ENCODE results near the gene TP53I3.

TP53I3 gene

DNA sequence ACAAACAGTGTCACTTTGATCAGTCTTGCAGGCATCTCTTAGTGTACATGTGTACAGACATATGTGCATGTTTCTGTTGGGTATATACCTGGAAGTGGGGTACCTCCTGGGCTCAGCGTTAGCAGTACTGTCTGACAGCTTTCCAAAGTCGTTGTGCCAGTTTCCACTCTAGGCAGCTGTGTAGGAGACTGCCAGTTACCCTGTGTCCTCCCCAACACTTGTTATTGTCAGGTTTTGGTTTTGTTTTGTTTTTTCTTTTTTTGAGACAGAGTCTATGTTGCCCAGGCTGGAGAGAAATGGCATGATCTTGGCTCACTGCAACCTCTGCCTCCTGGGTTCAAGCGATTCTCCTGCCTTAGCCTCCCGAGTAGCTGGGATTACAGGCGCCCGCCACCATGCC lies 28.9 kb downstream of the TP53I3 start:
- no peak for DNase-seq (ENCODE audit: low read depth)
- no peak overlapping the region for H3K4me3 ChIP-seq (ENCODE audit: low read depth, low read length)
- TF ChIP-seq, protein P1, sequence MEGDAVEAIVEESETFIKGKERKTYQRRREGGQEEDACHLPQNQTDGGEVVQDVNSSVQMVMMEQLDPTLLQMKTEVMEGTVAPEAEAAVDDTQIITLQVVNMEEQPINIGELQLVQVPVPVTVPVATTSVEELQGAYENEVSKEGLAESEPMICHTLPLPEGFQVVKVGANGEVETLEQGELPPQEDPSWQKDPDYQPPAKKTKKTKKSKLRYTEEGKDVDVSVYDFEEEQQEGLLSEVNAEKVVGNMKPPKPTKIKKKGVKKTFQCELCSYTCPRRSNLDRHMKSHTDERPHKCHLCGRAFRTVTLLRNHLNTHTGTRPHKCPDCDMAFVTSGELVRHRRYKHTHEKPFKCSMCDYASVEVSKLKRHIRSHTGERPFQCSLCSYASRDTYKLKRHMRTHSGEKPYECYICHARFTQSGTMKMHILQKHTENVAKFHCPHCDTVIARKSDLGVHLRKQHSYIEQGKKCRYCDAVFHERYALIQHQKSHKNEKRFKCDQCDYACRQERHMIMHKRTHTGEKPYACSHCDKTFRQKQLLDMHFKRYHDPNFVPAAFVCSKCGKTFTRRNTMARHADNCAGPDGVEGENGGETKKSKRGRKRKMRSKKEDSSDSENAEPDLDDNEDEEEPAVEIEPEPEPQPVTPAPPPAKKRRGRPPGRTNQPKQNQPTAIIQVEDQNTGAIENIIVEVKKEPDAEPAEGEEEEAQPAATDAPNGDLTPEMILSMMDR (IDR thresholded peaks at IDR 0.05; ENCODE audit: control insufficient read depth, extremely low read depth, insufficient read depth): no peak

DNA sequence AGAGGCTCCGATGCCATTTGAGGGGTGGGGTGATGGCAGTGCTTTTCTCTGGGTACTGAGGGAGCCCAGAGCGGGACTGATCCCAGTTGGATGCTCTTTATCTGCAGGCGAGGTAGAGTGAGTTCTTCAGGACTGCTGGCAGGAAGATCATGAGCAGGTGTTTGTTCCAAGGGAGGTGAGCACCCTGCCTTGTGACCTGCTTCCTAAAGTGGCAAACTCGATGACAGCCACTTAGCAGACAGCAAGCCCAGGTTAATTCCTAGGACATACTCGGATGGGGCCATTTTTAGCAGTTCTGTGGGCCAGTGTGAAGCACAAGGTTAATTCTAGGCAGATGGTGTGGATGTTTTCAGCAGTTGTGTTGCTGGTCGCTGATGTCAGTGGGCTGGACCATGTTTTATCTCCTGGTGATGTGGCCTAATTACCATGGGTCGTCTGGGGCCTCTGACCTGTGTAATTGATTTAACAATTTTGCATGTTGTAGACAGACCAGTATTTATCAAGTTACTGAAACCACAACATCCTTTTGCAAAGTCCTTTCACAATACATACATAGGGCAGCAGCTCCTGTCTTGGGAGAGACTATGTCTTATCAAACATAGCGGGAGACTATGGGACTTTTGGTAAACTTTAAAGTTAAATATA lies 30.1 kb downstream of the TP53I3 start:
- no peak for DNase-seq (ENCODE audit: low read depth)
- H3K4me3 ChIP-seq (ENCODE audit: low read depth, low read length): no peak overlapping the region

DNA sequence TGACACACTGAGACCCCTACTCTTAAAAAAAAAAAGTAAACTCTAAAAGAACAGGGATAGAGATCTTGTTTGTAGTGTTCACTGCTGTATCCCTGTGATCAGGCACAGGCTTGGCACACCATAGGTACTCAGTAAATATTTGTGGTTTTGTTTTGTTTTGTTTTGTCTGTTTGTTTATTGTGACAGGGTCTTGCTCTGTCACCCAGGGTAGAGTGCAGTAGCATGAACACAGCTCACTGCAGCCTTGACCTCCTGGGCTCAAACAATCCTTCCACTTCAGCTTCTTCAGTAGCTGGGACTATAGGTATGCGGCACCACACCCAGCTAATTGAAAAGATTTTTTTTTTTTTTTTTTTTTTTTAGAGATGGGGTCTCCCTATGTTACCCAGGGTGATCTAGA lies 31.7 kb downstream of the TP53I3 start:
- H3K4me3 ChIP-seq (ENCODE audit: low read depth, low read length): no peak overlapping the region
- TF ChIP-seq, protein P1 (IDR thresholded peaks at IDR 0.05; ENCODE audit: control insufficient read depth, extremely low read depth, insufficient read depth): no peak
- DNase-seq (ENCODE audit: low read depth): no peak

More for the DNA sequence above, 30.1 kb downstream of the TP53I3 start:
- TF ChIP-seq, protein P1 (IDR thresholded peaks at IDR 0.05; ENCODE audit: control insufficient read depth, extremely low read depth, insufficient read depth): no peak

DNA sequence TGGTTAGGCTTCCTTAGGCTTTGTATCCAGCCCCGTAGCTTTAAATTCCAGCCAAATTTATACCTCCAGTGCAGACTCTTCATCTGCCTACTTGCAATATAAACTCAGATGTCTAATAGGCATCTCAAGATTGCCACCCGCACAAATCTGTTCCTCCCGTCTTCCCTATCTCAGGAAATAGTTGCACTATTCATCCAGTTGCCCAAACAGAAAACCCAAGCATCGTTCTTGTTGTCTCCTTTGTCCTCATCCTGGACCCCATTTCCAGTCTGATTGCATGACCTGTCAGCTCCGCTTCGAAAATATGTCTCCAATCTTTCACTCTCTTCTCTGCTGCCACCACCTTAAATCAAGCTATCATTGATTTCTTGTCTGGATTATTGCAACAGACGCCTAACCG lies 32.8 kb downstream of the TP53I3 start:
- DNase-seq (ENCODE audit: low read depth): no peak
- no peak overlapping the region for H3K4me3 ChIP-seq (ENCODE audit: low read depth, low read length)
- TF ChIP-seq, protein P1 (IDR thresholded peaks at IDR 0.05; ENCODE audit: control insufficient read depth, extremely low read depth, insufficient read depth): no peak

DNA sequence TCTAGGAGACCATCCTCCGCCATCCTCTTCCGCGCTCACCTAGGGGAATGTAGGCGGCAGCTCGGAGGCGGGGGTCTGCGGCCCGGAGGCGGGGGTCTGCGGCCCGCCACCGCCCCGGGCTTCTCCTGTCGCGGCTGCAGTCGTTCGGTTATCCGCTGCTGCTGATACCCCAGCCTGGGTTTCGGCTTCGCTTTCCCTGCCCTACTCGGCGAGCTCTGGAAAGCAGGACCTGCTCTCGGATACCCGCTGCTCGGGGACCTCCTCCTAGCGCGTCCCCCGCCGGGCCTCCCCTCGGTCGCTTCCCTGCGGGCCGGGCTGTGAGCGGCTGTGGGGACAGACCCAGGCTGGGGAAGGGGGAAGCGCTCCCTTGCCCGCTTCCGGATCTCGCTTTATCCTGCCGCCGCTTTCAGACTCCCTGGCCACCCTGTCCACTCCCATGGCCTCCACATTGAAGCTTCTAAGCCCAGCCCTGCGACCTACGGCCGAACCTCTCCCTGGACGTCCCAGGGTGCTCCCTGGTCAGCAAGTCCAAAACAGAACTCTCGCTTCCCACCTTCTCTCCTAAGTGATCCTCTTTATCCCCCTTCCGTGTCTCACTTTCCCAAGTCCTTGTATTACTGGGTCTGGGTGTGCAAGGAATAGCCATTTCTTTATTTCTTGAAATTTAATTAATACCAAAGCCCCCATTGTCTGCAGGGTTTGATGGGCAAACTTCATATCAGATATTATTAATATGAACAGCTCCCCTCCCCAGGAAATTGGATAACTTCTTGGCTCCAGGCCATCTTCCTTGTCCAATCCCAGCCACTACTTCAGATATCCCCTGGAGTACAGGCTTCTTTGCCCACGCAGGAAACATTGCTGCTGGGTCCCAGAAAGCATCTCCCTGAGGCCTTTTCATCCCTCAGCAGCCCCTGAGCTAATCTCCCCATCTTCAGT lies 34.3 kb downstream of the TP53I3 start:
- no peak for DNase-seq (ENCODE audit: low read depth)
- TF ChIP-seq, protein P1 (IDR thresholded peaks at IDR 0.05; ENCODE audit: control insufficient read depth, extremely low read depth, insufficient read depth): no peak
- no peak overlapping the region for H3K4me3 ChIP-seq (ENCODE audit: low read depth, low read length)

DNA sequence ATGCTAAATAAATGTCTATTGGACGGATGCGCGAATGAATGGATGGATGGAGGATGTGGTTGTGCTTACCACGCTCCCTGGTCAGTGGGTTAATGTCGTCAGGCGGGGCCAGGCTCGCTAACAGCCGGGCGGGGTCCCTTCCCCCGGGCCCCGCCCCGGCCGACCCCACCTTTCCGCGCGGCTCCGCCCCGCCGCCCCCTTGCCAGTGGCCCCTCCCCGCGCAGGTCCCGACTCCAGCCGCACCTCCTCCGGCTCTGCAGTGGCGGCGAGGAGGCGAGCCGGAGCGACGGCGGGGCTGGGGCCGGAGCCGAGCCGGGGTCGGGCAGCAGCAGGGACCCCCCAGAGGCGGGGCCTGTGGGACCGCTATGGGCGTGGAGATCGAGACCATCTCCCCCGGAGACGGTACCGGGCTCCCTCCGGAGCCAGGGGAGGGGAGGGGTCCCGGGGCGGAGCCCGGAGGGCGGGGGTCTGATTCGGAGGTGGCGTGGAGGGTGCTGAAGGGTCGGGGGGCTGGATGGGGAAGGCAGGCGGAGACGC lies 35.1 kb downstream of the TP53I3 start, which contains the start of gene FKBP1B:
TSS of gene FKBP1B (plus strand) at position 257 of the 537 bp plus-strand sequence. CDS start at position 366, 109 bp downstream.
- peak within 1 kb of the TSS; percentile 23; the same call in 1 of the 2 replicates for H3K4me3 ChIP-seq (ENCODE audit: low read depth, low read length)
- no peak for DNase-seq (ENCODE audit: low read depth)
- TF ChIP-seq, protein P1 (IDR thresholded peaks at IDR 0.05; ENCODE audit: control insufficient read depth, extremely low read depth, insufficient read depth): no peak

All from LNCaP clone FGC (cell line).